ENCODE data around the gene DYNC1I1. TPM values are rescaled to one million over a fixed set of nuclear protein-coding genes. Genes with fewer than 3 reads are reported as not detected.
A peak's percentile ranks its signal among the peaks of the same experiment; 100 is the strongest.

DYNC1I1 gene
- total RNA-seq, 1 donor from 2014 or later, result 1.1 TPM

- no peak for DNase-seq
Measured at GRCh38 chr7:95971716-95972115, 199.4 kb downstream of the DYNC1I1 start.

DNA sequence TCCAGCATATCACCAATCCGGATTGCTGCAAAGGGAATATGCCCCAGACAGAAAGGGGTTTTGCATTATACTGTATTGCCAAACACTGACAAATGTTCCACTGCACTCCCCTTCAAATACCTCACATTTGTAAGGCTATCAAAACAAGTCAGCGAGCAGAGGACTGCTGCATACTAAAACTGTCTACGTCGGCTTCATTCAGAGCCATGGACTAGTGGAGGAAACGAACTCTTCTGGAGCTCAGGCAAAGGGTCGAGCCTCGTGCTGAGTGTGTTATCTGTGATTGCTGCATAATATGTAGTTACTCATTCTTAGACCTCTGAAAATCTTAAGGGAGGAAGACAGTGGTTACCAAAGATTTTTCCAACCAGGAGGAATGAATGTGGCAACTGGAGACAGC is 200.2 kb downstream of the DYNC1I1 start:
- no peak for DNase-seq

- DNase-seq, result no peak
Measured at GRCh38 chr7:95974108-95974507, 201.8 kb downstream of the DYNC1I1 start.

GRCh38 chr7:95976369-95977060 is 204.2 kb downstream of the DYNC1I1 start:
- DNase-seq, result no peak

GRCh38 chr7:95977994-95978393 is 205.6 kb downstream of the DYNC1I1 start:
- DNase-seq, result no peak

DNA sequence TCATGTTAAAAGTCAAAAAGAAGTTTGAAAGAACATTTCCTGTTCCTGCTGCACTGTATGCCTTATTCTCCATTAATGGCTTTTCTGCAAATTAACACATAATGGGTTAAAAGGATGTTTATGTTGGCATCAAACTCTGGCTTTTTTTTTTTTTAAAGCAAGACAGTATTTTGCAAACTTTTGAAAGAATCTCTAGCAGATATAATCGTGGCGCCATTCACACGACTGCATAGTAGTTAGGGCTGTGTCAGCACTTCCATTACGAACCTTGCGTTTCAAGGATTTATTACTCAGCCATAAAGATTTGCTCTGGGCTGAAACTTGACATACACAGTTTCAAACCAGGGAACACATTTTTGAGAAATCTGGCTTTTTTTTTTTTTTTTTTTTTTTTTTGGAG is 207.8 kb downstream of the DYNC1I1 start:
- DNase-seq, result peak; percentile 66

DNA sequence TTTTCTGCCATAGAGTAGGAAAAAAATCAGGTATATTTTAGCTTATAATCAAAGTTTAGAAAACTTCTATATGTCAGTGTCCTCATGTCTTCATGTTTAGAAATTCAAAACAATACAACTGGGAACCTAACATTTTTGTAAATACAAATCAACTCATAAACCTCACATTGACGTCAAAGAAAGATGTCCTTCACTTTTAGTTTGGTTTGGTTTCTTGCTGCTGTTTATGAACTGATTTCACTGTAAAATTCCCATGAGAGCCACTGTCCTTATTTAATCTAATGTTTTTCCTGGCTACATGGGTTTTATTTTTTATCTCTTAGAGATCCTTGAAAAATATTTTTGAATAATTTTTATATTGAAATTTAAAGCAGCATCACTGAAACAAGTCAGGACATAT is 208.4 kb downstream of the DYNC1I1 start:
- DNase-seq, result no peak

GRCh38 chr7:95986178-95986764 is 213.9 kb downstream of the DYNC1I1 start:
- no peak for DNase-seq

- no peak for DNase-seq
Measured at GRCh38 chr7:95989301-95989700, 216.9 kb downstream of the DYNC1I1 start.

GRCh38 chr7:95993380-95993779 is 221.0 kb downstream of the DYNC1I1 start:
- no peak for DNase-seq

DNA sequence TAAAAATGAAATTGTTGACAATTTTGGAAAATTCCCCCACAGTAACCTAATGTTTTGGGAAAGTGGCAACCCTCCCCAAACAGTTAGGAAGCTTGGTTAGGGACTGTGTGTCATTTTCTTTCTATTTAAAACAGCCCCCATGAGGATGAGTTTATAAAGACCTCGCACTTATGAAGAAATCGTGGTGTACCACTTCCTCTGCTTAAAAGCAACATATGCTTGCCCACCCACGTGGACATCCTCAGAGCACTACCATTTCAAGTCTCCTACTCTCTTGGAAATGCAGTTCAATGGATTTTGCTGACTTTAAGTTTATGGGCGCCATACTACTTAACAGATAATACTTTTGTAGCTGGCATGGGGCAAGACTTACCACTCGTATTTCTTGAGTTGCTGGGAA is 223.8 kb downstream of the DYNC1I1 start:
- DNase-seq, result no peak

DNA sequence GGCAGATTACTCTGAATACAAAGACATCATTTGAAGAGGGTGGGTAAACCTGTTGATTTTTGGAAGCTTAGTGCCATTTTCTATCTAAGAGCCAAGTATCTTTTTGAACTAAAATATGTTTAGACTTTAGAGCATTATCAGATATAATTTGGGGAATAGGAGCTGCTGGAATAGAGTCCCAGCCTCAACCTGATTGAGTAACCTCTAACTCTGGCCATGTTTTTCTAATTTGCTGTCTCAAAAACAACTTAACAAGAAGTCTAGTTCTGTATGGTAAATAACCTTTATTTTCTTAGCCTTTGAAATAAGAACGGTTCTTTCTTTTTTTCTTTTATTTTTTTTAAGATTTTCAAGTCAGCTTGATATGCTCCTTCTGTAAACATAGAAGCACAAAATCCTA is 224.5 kb downstream of the DYNC1I1 start:
- no peak for DNase-seq

DNA sequence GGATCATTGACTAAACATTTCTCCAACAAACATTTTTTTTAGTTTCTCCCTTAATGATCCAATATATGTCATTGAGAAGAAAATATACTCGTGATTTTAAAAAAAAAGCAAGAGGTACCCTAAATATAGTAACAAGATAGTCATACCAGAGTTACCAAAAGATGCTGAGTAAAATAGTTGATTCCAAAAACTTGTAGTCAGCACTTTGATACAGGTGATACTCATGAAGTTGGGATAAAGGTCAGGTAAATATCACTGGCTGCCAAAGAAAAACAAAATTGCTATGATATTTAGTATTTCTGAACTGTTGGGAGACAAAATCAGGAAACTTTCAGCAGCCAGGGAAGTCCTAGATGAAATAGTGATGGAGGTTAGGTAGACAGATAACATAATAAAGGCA is 225.3 kb downstream of the DYNC1I1 start:
- DNase-seq, result no peak

DNA sequence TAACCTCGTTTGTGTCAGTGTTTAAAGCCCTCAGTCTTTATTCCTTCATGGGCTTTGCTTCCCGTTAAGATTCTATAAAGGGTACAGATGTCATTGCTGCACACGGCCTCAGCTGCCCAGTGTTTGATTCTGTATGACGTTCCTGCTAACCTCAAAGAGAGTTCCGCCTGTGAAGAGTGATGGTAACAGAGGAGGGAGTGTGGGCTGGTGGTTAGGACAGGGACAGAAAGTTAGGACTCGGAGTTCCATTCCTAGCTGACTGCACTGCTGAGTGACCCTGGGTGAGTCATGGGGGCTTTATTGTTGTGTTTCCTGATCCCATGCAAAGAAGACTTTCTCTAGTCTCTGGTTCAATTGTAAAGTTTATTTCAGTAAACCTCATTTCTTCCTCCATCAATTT is 227.1 kb downstream of the DYNC1I1 start:
- DNase-seq, result no peak

DNA sequence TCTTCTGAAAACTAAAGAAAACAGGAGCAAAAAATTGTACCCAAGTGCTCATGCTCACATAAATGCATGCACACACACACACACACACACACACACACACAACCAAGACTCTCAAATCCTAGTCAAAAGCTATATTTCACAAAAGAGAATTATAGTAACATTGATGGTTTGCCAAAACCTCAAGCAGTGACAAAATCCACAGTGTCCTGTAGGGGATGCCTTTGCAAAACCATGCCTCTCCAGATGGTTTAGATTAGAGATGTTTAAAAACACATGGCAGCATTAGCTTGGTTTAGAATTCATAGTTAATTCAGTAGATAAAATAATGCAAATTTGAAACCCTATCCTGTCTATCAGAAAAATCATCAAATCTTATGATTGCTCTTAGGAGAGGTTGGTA is 232.2 kb downstream of the DYNC1I1 start:
- DNase-seq, result peak; percentile 84

DNA sequence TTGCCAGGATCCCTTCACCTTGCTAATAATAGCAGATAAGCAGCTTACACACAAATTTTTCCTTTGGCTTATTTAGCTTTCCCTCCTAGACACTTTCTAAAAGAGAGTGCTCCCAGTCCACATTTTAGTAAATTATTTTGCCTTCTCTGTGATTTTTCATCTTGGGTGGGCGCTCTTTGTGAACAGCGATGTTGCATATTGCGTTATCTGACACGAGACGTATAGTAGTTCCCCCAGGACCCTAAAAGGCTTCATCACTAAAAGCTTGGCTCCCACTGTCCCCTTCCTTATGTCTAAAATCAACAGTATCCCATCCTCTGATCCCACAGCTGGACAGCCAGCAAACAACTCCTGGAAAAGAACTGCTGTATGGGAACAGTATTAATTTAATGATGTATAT is 232.9 kb downstream of the DYNC1I1 start:
- no peak for DNase-seq

DNA sequence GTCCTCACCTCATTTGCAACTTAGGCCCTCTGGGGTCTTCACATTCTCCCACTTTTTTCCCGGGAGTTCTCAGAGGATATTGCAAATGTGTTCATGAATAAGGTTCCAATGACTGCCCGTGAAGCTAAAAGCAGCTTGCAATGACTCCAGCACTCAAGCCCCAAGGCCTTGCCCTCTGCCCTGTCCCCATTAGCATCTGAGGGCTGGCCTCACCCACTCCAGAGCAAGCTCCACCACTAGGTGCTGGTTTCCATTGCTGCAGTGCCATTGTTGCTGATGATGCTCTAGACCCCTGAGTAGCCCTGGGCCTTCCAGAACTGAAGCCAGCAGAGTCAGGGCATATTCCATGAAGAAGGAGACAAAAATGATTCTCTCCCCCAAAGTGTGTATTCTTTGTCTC is 236.8 kb downstream of the DYNC1I1 start:
- no peak for DNase-seq

- DNase-seq, result no peak
Measured at GRCh38 chr7:96013836-96014235, 241.5 kb downstream of the DYNC1I1 start.

DNA sequence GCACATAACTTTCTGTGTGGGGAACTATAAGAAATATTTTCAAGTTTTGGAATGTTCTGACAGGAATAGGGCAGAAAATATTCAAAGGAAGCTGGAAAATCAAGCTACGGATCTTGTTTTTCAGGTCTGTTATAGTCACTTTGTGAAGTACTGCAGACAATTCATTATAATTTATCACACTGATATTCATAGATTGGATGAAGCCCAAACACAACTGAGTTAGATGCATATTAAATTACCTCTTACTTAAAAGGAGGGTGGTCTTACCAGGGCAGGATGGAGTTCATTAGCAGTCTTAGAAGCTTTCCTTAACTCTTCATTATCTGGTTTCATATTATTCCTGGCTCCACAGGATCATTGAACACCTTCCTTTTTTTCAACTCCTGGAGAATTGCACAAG is 242.3 kb downstream of the DYNC1I1 start:
- DNase-seq, result no peak

DNA sequence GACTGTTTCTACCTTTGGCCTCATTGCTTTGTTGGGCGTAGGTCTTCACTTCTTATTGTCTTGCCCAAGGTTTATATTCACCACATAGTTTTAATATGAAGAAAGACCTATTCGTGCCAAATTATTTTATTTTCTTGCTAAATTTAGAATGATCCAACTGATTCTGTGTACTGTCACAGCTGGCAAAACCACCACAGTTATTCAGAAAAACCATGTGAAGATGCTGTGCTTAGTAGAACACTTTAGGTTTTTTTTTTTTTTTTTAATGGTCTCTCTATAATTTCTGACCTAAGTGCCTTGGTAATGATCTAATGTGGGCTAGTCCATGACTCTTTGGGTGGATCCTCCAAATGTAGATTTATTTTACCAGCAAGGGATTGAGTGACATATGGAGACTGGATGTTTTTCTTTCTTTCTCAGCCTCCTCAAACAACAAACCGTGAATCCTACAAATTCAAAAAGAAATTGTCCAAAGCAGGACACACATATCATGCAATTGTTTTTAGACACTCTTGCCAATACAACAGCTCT is 243.8 kb downstream of the DYNC1I1 start:
- DNase-seq, result peak; percentile 37

GRCh38 chr7:96016735-96017134 is 244.4 kb downstream of the DYNC1I1 start:
- DNase-seq, result no peak

DNA sequence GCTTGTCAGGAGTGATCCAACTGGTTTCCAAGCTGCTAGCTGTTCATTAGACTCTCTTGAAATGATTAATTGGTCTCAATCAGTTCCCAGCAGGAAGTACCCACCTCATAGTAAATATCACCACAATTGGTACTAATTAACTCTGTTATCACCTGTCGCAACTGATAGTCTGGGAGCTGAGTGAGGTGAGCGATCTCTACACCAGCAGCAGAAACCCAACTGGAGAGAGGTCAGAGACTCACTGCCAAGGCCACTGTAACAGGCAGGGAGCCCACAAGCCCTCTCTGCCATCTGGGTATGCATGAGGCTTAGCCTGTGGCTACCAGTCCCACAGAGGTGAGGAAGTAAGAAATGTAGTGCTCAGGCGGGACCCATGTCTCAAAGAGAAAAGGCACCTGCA is 245.5 kb downstream of the DYNC1I1 start:
- no peak for DNase-seq

DNA sequence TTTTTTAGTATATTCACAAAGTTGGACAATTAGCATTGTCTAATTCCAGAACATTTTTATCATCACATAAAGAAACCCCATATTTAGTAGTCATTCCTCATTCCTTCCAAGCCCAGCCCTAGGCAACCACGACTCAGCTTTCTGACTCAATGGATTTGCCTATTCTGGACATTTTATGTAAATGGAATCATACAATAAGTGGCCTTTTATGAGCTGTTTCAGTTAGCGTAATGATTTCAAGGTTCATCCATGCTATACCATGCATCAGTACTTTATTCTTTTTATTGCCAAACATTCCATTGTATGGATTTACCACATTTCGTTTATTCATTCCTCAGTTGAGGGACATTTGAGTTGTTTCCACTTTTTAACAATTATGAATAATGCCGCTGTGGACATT is 249.2 kb downstream of the DYNC1I1 start:
- no peak for DNase-seq

GRCh38 chr7:96023387-96023786 is 251.0 kb downstream of the DYNC1I1 start:
- no peak for DNase-seq

Data from skin of body (tissue), 2 donors.